Stimulated activated CD8-positive, alpha-beta memory T cell treated with anti-CD3 and anti-CD28 coated beads, Interleukin-2, amount 100 ng/mL, for 1 hour (primary cell): ENCODE results near the gene PRDX5.

Experiments used
- DNase-seq, 2 donors: peaks; one replicate each; pipeline ENCODE4 v3.0.0-alpha.2; 2020; ENCODE audit warnings: low read depth in 2 of 2

Gene PRDX5

DNA sequence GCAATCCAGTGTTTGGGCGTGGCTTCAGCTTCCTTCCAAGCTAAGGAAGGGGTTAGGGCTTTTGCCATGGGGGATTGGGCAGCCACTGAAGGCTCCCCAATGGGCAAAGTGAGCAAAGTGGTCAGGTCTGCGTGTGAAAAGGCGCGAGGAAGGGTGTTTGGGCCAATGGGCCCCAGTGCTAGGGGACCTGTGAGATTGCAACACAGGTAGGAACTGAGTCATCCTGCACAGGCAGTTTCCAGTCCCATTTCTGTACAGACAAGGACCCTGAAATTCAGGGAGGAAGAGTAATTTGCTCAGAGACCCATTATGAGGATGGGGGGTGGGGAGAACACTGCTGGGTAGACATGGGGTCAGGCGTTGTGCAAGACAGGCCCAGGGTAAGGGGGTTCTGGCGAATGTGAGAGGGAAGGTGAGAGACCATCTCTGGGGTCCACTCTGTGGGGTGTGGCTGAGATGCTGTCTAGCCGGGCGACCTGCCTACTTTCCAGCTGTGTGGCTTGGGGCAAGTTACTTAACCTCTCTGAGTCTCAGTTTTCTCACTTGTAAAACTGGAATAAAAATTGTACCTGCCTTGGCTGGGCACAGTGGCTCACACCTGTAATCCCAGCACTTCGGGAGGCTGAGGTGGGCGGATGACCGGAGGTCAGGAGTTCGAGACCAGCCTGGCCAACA, 29.4 kb downstream of the PRDX5 start:
- DNase-seq: no peak

DNA sequence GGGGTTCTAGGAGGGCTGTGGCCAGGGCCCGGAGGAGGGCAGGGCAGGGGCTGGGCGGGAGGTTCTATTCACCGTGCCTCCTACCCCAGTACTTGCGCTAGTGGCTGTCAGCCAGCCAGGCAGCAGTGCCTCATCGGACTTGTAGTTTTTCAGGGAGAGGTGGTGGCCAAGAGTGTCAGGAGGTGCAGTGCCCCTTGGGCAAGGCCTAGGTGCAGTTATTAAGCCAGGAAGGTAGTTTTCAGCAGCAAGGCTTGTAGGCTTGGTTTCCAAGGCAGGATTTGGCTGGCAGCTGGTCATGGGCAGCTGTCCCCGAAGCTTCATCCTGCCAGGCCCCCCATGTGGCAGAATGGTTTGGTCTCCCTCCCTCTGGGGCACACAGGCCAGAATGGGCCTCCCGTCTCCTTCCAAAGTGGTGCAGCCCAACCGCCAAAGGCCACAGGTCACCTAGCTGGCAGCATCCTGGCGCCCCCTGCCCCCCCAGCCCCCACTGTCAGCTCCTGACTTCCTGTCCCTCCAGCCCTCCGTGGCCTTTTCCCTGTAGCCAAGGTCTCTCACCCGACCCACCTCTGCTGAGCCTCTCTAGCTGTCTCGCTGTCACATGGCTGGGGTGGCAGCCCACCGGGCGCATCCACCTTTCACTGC, 30.6 kb downstream of the PRDX5 start:
- no peak for DNase-seq

DNA sequence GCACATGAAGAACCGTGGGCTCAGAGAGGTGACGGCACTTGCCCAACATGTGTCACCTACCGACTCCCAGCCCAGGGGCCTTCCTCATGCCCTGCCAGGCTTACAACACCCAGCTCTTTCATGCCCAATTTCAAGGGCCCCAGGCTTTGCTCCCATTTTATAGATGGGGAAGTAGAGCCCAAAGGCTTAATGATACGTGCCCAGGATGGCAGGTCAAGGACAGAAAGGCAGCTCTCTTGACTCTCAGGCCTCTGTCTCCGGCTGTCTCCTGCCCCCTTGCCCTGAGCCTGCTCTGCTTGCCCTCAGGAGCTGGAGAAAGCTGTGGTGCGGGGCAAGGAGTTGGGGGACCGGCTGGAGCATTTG, 31.1 kb downstream of the PRDX5 start:
- no peak for DNase-seq

- no peak for DNase-seq
These were observed 31.5 kb downstream of the PRDX5 start for GRCh38 chr11:64349404-64349803.

- DNase-seq: no peak
These were observed 33.3 kb downstream of the PRDX5 start for GRCh38 chr11:64351136-64351631.

DNA sequence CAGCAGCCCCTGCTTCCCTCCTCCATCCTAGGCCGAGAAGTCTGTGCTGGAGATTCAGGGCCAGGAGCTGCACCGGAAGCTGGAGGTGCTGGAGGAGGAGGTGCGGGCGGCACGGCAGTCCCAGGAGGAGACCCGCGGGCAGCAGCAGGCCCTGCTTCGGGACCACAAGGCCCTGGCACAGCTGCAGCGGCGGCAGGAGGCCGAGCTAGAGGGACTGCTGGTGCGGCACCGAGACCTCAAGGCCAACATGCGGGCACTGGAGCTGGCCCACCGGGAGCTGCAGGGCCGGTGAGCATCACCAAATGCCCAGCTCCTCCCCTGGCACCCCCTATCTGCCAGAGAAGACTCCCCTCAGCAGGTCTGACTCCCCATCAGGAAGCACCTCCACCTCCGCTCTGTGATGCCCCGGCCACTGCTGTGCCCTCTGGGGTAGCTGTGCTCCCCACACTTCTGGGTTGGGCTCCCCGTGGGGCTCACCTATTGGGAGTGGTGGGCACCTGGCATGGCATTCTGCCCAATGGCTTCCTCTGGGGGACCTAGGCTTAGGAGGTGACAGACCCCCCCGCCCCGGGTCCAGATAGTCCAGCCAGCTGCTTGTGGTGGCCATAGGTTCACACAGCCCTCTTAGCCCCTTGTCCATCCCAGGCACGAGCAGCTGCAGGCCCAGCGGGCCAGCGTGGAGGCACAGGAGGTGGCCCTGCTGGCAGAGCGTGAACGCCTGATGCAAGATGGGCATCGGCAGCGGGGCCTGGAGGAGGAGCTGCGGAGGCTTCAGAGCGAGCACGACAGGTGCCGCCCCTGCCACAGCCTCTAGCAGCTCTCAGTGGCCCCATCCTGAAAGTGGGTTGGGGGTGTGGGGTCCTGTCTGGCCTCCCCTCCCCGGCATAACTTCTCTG, 34.4 kb downstream of the PRDX5 start:
- no peak for DNase-seq

- DNase-seq: no peak
These were observed 35.2 kb downstream of the PRDX5 start for GRCh38 chr11:64352995-64353714.

DNA sequence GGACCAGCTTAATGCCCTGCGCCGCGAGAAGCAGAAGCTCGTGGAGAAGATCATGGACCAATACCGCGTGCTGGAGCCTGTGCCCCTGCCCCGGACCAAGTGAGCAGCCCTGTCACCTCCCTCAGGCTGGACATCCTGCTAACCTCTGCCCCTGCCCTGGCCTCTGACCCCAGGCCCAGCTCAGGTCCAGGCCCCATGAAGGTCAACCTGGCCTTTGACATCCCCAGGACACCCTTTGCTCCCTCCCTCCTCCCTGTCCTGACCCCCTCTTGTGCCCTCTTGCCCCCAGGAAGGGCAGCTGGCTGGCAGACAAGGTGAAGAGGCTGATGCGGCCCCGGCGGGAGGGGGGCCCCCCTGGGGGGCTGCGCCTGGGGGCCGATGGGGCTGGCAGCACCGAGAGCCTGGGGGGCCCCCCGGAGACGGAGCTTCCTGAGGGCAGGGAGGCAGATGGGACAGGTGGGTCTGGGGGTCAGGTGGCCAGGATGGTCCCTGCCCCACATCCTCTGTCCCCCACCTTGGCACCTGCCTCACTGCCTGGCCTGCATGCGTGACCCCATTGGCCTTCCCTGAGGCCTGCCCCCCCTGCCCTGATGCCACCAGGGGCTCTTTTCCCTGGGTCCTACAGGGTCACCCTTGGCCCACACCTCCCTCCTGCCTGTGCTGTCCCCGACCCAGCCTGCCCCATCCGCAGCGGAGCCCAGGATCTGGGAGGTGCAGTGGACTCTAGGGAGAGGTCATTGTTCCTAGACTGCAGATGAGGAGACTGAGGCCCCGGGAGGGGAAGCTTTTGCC, 36.0 kb downstream of the PRDX5 start:
- DNase-seq: no peak

DNA sequence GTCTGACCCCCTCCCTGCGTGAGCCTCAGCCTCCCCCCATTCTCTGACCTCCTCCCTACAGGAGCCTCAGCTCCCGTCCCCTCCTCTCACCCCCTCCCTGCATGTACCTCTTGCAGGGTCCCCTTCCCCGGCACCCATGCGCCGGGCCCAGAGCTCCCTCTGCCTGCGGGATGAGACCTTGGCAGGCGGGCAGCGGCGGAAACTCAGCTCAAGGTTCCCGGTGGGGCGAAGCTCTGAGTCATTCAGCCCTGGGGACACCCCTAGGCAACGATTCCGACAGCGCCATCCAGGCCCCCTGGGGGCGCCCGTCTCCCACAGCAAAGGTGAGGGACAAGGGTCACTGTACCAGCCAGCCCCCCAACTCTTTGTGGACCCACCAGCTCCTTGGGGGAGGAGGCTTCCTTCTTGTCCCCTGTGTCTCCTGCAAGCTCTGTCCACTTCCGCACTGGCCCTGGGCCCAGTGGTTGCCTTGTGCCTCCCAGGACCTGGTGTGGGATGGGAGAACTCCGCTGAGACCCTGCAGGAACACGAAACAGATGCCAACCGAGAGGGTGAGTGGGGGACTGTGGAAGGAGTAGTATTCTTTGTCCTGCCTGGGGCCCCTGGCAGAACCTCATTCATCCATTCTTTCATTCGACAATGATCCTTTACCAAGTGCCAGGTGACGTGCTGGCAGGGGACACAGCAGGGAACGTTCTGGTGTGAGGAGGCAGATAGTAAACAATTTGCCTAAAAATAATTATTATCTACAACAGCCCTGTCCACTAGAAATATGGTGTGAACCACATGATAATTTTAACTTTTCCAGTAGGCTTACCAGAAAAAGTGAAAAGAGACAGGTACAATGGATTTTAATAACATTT, 37.4 kb downstream of the PRDX5 start:
- no peak for DNase-seq

- DNase-seq: no peak
These were observed 38.8 kb downstream of the PRDX5 start for GRCh38 chr11:64356498-64357411.

DNA sequence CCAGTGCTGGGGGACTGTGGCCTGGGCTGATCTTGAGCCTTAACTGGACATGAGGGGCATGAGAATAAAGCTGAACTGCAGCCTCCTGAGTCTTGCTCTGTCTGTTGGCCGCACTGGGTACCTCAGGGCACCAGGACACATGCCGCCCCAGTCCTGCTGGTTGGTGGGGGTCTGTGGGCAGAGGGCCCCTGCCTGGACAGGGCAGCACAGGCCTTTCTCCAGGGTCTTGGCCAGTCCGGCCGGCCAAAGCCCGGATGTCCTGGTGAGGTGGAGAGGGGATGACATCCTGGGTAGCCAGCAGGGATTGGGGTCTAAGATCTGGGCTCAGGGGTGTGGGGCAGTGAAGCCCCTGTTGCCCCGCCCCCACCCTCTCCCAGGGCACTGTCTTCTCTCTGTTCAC, 39.5 kb downstream of the PRDX5 start:
- DNase-seq: no peak

- DNase-seq: no peak
These were observed 40.1 kb downstream of the PRDX5 start for GRCh38 chr11:64357904-64358535.

- no peak for DNase-seq
These were observed 40.6 kb downstream of the PRDX5 start for GRCh38 chr11:64358536-64358906.

DNA sequence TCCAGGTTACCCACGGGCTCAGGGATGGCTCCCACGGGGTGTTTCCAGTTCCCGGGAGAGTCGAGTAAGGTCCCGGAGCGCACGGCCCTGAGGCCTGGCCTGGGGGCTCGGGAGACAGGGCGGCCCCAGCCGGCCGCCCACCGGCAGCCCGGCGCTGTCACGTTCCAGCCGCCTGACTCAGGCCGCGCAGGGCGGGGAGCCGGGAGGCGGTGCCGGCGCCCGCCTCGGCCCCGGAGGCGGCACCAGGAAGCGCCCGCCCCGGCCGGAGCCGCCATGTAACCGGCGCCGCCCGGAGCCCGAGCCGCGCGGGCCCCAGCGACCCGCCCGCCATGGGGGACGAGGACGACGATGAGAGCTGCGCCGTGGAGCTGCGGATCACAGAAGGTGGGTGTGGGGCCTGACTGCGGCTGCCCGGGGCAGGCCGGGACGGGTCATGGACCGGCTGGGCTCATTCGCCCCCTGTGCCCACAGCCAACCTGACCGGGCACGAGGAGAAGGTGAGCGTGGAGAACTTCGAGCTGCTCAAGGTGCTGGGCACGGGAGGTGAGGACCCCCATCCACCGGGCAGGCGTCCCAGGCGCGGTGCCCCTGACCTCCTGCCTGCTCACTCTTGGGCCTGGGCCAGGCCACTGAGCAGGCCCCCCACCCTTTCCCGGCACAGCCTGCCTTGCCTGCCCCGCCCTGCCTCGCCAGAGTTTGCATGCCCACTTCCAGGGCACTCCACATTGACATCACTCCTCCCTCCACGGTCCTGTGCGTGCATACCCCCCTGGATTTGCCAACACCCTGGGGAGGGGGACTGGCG, 41.2 kb downstream of the PRDX5 start, which contains the start of gene RPS6KA4:
RPS6KA4 (plus strand) TSS at position 256 of the 805 bp plus-strand sequence; CDS start at position 330, 74 bp downstream.
- no peak for DNase-seq

DNA sequence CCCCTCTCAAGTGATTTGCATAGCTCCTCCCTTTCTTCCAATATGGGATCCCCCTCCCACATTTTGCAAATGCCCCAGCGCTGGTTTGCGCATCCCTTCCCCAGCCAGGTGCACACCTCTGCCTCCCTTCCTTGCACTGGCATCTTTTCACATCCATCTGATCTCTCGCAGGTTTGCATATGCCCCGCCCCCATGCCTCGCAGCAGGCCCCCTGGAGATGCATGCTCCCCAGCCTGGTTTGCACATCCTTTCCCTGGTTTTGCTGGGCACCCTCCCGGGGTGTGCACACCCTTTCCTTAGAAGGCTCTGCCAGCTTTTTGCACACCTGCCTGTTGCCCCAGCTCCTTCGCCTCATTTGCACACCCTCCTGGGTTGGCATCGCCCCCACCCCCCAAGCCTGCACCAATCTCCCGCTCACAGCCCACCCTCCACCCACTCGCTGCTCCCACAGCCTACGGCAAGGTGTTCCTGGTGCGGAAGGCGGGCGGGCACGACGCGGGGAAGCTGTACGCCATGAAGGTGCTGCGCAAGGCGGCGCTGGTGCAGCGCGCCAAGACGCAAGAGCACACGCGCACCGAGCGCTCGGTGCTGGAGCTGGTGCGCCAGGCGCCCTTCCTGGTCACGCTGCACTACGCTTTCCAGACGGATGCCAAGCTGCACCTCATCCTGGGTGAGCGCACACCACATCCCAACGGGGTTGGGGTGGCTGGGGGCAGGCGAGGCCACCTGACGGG, 42.0 kb downstream of the PRDX5 start:
- DNase-seq: no peak

- no peak for DNase-seq
These were observed 42.6 kb downstream of the PRDX5 start for GRCh38 chr11:64360448-64360921.

DNA sequence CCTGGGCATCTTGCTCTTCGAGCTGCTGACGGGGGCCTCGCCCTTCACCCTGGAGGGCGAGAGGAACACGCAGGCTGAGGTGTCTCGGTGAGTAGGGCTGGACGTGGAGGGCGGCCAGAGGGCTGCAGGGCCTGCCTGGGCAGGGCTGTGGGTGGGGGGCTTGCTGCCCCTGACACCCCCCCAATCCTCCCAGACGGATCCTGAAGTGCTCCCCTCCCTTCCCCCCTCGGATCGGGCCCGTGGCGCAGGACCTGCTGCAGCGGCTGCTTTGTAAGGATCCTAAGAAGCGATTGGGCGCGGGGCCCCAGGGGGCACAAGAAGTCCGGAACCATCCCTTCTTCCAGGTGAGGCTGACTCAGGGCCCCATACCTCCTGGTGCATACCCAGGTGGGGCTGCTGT, 43.7 kb downstream of the PRDX5 start:
- no peak for DNase-seq
